MM.1S (cell line): ENCODE measurements around the gene CDX2.
"Not testable (repeated sequence)": the region's sequence is repeated elsewhere in the genome, so short reads cannot be mapped to it uniquely, and the experiment has no call there.

Source experiments
- DNase-seq: peaks from one replicate; pipeline ENCODE4 v3.0.0-alpha.2; 2015
- H2AFZ ChIP-seq: fragments of 300-600 bp; sonication (generic); 2 replicates; pipeline ENCODE4 v1.6.0; 2016; ENCODE audit warnings: antibody characterized with exemption, low read length
- H3F3A ChIP-seq: fragments of 300-600 bp; sonication (generic); 2 replicates; pipeline ENCODE4 v1.6.1; 2016; ENCODE audit warnings: mild to moderate bottlenecking, antibody characterized with exemption, low read length, moderate library complexity, mixed read lengths; ENCODE audit not compliant: insufficient read depth
- H3K27ac ChIP-seq: fragments of 300-600 bp; sonication (generic); 2 replicates; pipeline ENCODE4 v1.5.1; 2016; ENCODE audit warnings: mild to moderate bottlenecking, low read length
- H3K27me3 ChIP-seq: fragments of 300-600 bp; sonication (generic); replicated peaks from 2 replicates; pipeline ENCODE4 v1.6.0; 2016; ENCODE audit warnings: low read length; ENCODE audit not compliant: insufficient read depth
- H3K36me3 ChIP-seq: fragments of 300-600 bp; sonication (generic); replicated peaks from 2 replicates; pipeline ENCODE4 v1.6.1; 2016; ENCODE audit warnings: mild to moderate bottlenecking, low read length, mixed read lengths; ENCODE audit not compliant: insufficient read depth
- H3K4me1 ChIP-seq: fragments of 300-600 bp; sonication (generic); 2 replicates; pipeline ENCODE4 v1.6.1; 2016; ENCODE audit warnings: low read length, mixed read lengths
- H3K4me2 ChIP-seq: fragments of 300-600 bp; sonication (generic); 2 replicates; pipeline ENCODE4 v1.6.0; 2016; ENCODE audit warnings: low read depth, low read length
- H3K4me3 ChIP-seq: fragments of 300-600 bp; sonication (generic); 2 replicates; pipeline ENCODE4 v1.5.1; 2016; ENCODE audit warnings: low read length, mixed read lengths
- H3K79me2 ChIP-seq: fragments of 300-600 bp; sonication (generic); 2 replicates; pipeline ENCODE4 v1.6.1; 2016; ENCODE audit warnings: mixed run types, low read length, mixed read lengths
- H3K9ac ChIP-seq: fragments of 300-600 bp; sonication (generic); 2 replicates; pipeline ENCODE4 v1.6.1; 2016; ENCODE audit warnings: low read length, mixed read lengths
- H3K9me2 ChIP-seq: fragments of 300-600 bp; sonication (generic); replicated peaks from 2 replicates; pipeline ENCODE4 v1.6.1; 2016; ENCODE audit warnings: mild to moderate bottlenecking, low read length, mixed read lengths; ENCODE audit not compliant: insufficient read depth
- H3K9me3 ChIP-seq: fragments of 300-600 bp; sonication (generic); replicated peaks from 2 replicates; pipeline ENCODE4 v1.6.1; 2016; ENCODE audit warnings: mild to moderate bottlenecking, low read length, mixed read lengths; ENCODE audit not compliant: insufficient read depth
- H4K20me1 ChIP-seq: fragments of 300-600 bp; sonication (generic); 2 replicates; pipeline ENCODE4 v1.6.1; 2016; ENCODE audit warnings: mild to moderate bottlenecking, low read length, moderate library complexity, mixed read lengths; ENCODE audit not compliant: insufficient read depth
- EZH2 ChIP-seq: fragments of 300-600 bp; sonication (generic); optimal IDR thresholded peaks from 2 replicates; pipeline ENCODE3; 2017; ENCODE audit warnings: low read depth, mild to moderate bottlenecking, antibody characterized with exemption, low read length, mixed read lengths
- EZH2phosphoT487 ChIP-seq: fragments of 300-600 bp; sonication (generic); IDR thresholded peaks from 2 replicates; pipeline ENCODE4 v1.6.1; 2018; ENCODE audit warnings: antibody characterized with exemption, low read length
- TF ChIP-seq, protein P1 (sequence below): fragments of 300-600 bp; sonication (generic); IDR thresholded peaks from 2 replicates; pipeline ENCODE4 v1.5.1; 2016; ENCODE audit warnings: antibody characterized with exemption, low read length, mixed read lengths

The CDX2 gene

DNA sequence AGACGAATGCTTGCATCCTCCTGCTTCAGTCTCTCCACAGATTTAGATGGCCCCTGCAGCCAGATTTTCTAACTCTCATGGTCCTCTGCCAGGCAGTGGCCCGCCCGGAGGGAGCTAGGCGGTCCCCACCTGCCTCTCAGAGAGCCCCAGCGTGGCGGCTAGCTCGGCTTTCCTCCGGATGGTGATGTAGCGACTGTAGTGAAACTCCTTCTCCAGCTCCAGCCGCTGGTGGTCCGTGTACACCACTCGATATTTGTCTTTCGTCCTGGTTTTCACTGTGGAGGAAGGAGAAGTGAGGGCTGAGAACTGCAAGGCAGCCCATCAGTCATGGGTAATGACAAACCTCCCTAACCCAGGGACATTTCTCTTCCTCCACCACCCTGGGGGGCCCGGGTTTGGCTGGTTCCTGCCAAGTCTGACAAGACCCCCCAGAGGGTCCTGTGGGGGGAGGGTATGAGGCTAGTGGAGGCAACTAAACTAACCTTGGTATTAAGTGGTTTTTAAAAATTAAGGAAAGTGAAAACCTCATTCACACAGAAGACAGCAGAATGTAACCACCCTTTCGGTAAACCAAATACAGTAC, 4.3 kb downstream of the CDX2 start:
- no peaks in the 10 kb centered on the region for H3K9me3 ChIP-seq
- H3K4me3 ChIP-seq: no peak overlapping the region
- H3K9ac ChIP-seq: no peak overlapping the region
- no peaks in the 10 kb centered on the region for H3K4me1 ChIP-seq
- H3K9me2 ChIP-seq: no peaks in the 10 kb centered on the region
- H3K79me2 ChIP-seq: no peaks in the 10 kb centered on the region
- no peaks in the 10 kb centered on the region for H4K20me1 ChIP-seq
- TF ChIP-seq EZH2 (no peak), EZH2phosphoT487 (no peak)
- TF ChIP-seq, protein P1, sequence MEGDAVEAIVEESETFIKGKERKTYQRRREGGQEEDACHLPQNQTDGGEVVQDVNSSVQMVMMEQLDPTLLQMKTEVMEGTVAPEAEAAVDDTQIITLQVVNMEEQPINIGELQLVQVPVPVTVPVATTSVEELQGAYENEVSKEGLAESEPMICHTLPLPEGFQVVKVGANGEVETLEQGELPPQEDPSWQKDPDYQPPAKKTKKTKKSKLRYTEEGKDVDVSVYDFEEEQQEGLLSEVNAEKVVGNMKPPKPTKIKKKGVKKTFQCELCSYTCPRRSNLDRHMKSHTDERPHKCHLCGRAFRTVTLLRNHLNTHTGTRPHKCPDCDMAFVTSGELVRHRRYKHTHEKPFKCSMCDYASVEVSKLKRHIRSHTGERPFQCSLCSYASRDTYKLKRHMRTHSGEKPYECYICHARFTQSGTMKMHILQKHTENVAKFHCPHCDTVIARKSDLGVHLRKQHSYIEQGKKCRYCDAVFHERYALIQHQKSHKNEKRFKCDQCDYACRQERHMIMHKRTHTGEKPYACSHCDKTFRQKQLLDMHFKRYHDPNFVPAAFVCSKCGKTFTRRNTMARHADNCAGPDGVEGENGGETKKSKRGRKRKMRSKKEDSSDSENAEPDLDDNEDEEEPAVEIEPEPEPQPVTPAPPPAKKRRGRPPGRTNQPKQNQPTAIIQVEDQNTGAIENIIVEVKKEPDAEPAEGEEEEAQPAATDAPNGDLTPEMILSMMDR: no peak
- no peak overlapping the region for H3K4me2 ChIP-seq
- no peak for DNase-seq
- H3K27ac ChIP-seq: no peak overlapping the region
- H2AFZ ChIP-seq: no peak overlapping the region
- H3K27me3 ChIP-seq: peaks cover 13% of the 10 kb centered on the region
- H3F3A ChIP-seq: no peaks in the 10 kb centered on the region
- no peaks in the 10 kb centered on the region for H3K36me3 ChIP-seq

DNA sequence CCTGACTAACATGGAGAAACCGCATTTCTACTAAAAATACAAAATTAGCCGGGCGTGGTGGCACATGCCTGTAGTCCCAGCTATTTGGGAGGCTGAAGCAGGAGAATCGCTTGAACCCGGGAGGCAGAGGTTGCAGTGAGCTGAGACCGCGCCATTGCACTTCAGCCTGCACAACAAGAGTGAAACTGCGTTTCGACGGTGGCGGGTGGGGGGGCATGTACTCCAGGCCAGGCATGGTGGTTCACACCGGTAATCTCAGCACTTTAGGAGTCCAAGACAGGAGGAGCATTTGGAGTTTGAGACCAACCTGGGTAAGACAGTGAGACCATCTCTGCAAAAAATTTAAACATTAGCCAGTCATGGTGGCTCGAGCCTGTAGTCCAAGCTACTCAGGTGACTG, 4.9 kb downstream of the CDX2 start:
- not testable (repeated sequence) for DNase-seq, H3K27ac ChIP-seq, H3K9ac ChIP-seq, H3K9me2 ChIP-seq, H3K9me3 ChIP-seq, H3K36me3 ChIP-seq, H3K79me2 ChIP-seq, H3K4me2 ChIP-seq, H3K27me3 ChIP-seq, H4K20me1 ChIP-seq, H3F3A ChIP-seq, H3K4me1 ChIP-seq, H2AFZ ChIP-seq, H3K4me3 ChIP-seq

DNA sequence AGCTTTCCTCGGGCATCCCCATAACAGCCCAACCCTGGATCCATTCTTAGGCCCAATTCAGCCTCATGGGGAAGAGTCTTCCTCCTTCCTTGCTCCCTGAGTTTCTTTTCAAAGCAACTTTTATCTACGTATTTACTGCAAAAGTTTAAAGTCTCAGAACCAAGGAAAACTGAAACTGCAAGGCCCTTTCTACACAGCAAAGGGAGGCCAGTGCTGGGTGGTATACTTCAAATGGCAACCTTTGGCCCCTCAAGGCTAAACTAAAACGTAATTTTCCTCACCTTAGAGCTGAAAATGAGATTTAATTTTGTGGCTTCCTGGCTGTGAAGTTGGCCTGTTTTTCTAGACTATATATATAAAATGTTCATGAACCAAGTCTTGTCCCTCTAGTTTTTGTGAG, 5.6 kb downstream of the CDX2 start:
- Histone ChIP-seq H3K4me3 (no peak overlapping the region), H3K27me3 (peaks cover 6% of the 10 kb centered on the region), H3K4me1 (no peaks in the 10 kb centered on the region), H4K20me1 (no peaks in the 10 kb centered on the region), H3K9ac (no peak overlapping the region), H3K27ac (no peak overlapping the region), H3K9me2 (no peaks in the 10 kb centered on the region), H3K4me2 (no peak overlapping the region), H2AFZ (no peak overlapping the region), H3K9me3 (no peaks in the 10 kb centered on the region), H3K79me2 (no peaks in the 10 kb centered on the region), H3K36me3 (no peaks in the 10 kb centered on the region), H3F3A (no peaks in the 10 kb centered on the region)
- no peak for DNase-seq
- TF ChIP-seq EZH2phosphoT487: no peak
- TF ChIP-seq, protein P1: no peak
- TF ChIP-seq EZH2: no peak

DNA sequence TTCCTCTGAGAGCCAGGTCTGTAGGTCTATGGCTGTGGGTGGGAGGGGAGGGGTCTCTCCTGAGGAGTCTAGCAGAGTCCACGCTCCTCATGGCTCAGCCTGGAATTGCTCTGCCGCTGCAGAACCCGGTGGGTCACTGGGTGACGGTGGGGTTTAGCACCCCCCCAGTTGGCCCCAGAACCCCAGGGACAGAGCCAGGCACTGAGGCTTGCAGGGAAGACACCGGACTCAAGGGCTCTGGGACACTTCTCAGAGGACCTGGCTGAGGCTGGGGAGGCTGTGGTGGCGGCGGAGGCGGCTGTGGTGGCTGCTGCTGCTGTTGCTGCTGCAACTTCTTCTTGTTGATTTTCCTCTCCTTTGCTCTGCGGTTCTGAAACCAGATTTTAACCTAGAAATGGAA, 6.1 kb downstream of the CDX2 start:
- H4K20me1 ChIP-seq: no peaks in the 10 kb centered on the region
- no peak overlapping the region for H3K4me3 ChIP-seq
- no peak overlapping the region for H3K4me2 ChIP-seq
- TF ChIP-seq, protein P1: no peak
- TF ChIP-seq EZH2: no peak
- no peak for TF ChIP-seq EZH2phosphoT487
- no peak overlapping the region for H3K9ac ChIP-seq
- no peaks in the 10 kb centered on the region for H3K9me3 ChIP-seq
- no peaks in the 10 kb centered on the region for H3K9me2 ChIP-seq
- H3F3A ChIP-seq: no peaks in the 10 kb centered on the region
- H3K4me1 ChIP-seq: no peaks in the 10 kb centered on the region
- DNase-seq: no peak
- H3K27ac ChIP-seq: no peak overlapping the region
- no peaks in the 10 kb centered on the region for H3K79me2 ChIP-seq
- no peak overlapping the region for H2AFZ ChIP-seq
- peaks cover 6% of the 10 kb centered on the region for H3K27me3 ChIP-seq
- no peaks in the 10 kb centered on the region for H3K36me3 ChIP-seq
